ENCODE measurements around the gene E2F1.

The E2F1 gene

GRCh38 chr20:33670715-33671499 lies 15.3 kb downstream of the E2F1 start:
- FAIRE-seq: no peak

- no peak for FAIRE-seq
Measured at GRCh38 chr20:33669873-33670640, 16.1 kb downstream of the E2F1 start.

- no peak for FAIRE-seq
Measured at GRCh38 chr20:33669224-33669623, 17.0 kb downstream of the E2F1 start.

DNA sequence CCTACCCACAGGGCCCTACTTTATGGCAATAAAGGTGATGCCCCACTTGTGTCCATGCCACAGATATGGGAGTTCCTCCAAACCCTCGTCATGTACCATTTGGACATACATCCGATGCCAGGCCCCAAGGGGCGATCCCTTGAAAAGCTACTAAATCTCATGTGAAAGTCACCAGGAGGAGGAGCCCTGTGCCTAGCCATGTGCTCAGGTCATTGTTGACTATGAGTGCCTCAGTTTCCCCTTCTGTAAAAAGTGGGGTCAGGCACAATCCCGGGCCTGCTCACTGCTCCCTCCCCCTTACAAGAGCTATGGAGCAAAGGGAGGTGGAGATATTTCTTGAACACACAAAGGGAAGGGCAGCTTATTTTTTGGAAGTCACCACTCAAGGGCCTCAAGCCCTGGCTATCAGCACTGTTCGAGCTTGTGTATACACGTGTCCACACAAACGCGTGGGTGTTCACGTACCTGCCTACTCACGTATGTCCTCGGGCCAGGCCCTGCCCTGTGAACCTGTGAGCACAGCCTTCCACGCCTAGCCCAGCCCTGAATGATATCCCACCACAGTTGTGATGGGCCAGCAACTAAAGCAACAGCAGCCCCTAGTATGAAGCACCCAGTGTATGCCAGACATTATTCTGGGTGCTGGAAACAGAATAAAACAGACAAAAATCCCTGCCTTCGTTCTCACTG lies 17.6 kb downstream of the E2F1 start:
- FAIRE-seq: no peak

DNA sequence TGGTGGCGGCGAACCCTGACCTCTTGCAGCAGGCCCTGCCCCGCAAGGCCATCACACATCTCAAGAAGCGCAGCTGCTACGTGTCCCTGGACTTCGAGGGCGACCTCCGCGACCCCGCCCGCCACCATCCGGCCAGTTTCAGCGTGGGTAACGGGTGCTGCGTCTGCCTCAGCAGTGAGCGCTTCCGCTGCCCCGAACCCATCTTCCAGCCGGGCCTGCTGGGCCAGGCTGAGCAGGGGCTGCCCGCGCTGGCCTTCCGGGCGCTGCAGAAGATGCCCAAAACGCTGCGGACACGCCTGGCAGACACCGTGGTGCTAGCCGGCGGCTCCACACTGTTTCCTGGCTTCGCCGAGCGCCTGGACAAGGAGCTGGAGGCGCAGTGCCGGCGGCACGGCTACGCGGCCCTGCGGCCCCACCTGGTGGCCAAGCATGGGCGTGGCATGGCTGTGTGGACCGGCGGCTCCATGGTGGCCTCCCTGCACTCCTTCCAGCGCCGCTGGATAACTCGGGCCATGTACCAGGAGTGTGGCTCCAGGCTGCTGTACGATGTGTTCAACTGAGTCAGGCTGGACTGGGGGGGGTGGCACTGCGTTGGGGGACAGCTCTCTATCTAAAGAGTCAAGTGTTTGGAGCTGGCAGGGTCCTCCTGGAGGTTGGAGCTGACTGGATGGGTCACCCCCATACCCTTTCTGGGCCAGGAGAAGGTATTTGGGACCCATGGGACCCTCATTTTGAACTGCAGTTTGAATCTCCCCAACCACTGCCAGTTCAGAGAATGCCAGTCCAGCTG lies 18.3 kb downstream of the E2F1 start:
- FAIRE-seq: no peak

DNA sequence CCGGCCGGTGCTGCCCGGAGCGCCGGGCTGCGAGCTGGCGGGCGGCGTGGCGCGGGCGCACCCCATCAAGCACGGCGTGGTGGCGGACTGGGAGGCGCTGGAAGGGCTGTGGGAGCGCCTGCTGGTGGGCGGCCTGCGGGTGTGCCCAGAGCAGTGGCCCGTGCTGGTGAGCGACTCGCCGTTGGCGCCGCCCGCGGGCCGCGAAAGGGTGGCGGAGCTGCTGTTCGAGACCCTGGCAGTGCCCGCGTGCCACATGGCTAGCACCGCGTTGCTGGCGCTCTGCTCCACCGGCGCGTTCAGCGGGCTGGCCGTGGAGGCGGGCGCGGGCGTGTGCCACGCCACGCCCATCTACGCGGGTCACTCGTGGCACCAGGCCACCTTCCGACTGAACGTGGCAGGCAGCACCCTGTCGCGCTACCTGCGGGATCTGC lies 18.9 kb downstream of the E2F1 start:
- no peak for FAIRE-seq

- no peak for FAIRE-seq
Measured at GRCh38 chr20:33666293-33667244, 19.6 kb downstream of the E2F1 start, which contains the start of gene ACTL10. ACTL10 (plus strand) TSS chr20:33666943; CDS start chr20:33667498, 555 bp downstream.

DNA sequence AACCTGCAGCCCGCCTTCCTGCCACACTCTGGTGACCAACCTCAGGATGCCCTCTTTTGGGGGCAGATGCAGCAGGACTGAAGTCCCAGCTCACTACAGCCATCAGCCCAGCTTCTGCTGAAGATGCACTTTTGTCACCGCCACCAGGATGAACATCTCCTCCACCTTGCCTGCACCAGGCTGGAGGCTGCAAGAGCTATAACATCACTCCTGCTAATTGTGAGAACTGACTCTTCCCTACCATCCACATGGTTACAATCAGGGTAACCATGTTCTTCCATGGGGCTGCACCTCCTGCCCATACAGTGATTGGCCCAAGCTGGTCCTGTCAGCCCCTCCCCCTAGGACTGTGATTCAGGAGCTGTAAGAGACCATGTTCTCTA lies 21.4 kb downstream of the E2F1 start:
- no peak for FAIRE-seq

- FAIRE-seq: no peak
Measured at GRCh38 chr20:33664085-33664761, 22.0 kb downstream of the E2F1 start.

DNA sequence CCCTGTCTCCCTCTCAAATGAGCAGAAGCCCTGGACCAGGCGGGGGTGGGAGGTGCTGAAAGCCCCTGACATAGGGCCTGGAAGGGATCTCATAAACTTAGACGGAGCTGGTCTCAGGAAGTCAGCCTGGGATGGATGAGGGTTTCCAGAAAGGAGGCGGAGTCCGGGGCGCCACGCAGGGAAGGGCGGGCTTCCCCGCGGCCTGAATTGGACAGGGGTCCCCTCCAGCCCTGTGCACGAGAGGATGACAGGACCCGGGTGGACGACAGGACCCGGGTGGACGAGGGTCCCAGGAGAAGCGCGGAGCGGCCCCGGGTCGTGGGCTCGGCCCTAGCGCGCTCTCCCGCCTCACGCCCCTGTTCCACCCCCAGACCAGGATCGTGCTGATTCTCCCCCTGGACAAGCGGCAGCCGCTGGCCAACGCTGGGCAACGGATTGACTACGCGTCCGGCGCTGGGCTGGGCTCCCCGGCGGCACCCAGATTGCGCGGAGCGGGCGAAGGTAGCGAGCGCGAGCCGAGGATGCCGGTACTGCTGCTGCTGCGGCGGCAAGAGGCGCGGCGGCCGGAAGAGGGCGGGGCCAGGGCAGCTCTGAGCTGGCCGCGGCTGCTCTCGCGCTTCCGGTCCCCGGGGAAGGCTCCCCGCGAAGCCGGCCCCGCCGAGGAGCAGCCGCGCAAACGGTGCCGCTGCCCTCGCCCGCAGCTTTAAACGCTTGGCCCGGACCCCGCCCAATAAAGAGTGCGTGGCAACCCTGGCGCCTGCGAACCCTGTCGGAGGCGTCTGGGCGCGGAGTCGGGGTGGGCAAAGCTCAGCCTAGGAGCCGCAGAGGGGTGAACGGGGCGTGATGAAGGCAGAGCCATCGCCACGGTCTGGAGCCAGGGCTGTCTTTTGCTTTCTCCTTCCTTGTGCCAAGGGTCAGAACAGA lies 22.8 kb downstream of the E2F1 start:
- no peak for FAIRE-seq

DNA sequence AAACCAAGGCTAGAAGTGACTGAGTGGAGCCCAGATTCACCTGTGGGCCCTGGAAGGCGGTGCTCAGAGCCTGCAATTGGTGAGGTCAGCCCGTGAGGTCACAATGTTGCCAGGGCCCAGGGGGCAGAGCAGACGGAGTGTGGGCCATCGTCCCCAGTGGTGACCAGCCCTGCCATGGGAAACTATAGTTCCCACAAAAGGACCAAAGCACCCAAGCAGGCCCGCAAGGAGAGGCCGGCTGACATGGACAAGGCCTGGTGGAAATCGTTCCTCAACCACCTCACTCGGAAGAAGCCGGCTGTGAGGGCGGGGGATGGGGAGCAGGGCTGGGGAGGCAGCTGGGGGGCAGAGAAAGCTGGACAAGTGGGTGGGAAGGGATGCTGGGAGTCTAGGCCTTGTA lies 24.0 kb downstream of the E2F1 start, which contains the start of gene C20orf144:
Gene C20orf144 (plus strand): TSS at position 156 of the 400 bp plus-strand sequence. CDS start 19 bp downstream, at position 175.
- no peak for FAIRE-seq

DNA sequence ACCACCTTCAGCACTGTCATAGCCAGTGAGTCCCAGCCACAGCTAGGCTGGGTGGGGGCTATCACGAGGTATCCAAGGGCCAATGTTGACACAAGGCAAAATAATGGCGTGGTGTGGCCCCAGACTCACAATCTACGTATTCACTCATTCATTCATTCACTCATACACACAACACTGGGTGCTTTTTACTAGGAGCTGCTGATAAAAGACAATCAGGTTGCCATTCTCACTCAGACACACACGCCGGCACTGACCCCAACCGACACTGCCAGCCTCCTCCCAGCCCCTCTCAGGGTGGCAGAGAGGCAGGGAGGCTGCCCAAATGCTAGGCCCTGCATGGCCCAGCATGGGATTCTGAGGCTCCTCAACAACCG lies 25.5 kb downstream of the E2F1 start:
- no peak for FAIRE-seq

- no peak for FAIRE-seq
Measured at GRCh38 chr20:33660035-33660684, 26.0 kb downstream of the E2F1 start.

- no peak for FAIRE-seq
Measured at GRCh38 chr20:33659341-33660034, 26.7 kb downstream of the E2F1 start.

DNA sequence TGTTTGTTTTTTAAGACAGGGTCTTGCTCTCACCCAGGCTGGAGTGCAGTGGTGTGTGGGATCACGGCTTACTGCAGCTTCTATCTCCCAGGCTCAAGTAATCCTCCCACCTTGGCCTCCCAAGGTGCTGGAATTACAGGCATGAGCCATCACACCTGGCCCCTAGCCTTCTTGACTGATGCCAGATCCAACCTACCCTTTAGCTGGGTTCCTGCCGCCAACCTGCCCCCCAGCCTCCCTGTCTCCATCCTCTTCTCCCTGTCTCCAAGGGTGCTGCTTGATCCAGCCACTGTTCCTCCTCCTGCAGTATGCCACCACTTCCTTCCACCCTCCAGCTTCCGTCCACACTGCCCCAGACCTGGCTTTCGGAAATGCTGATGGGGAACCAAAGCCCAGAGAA lies 27.3 kb downstream of the E2F1 start:
- no peak for FAIRE-seq

DNA sequence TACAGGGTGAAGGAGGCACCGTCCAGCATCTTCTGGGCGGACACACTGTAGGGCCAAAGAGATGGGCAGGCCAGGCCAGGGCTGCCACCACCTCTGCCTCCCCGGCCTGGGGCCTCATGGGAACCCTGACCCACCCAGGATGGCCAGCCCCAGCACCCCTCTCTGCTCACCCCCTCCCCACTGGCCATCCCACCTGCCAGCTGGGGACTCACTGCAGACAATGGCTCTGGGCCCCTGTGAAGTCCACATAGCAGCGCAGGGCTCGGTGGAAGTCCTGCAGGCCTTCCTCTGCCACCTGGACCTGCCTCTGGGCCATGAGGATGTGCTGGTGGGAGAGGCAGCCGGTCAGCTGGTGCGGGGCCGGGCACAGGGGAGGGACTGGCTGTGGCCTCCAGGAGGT lies 27.7 kb downstream of the E2F1 start:
- FAIRE-seq: no peak

GRCh38 chr20:33657704-33658095 lies 28.5 kb downstream of the E2F1 start:
- FAIRE-seq: no peak

All from colon (tissue), 2 donors.